ENCODE results near the gene ABHD10. TPM values are rescaled to one million over a fixed set of nuclear protein-coding genes. Genes with fewer than 3 reads are reported as not detected.

ABHD10 gene
- total RNA-seq, 1 experiment from 2014 or later, result 21.8 TPM

- Histone ChIP-seq H2BK15ac (ENCODE audit: low read depth, low read length) (no peak overlapping the region), H3K14ac (ENCODE audit: insufficient read depth, low read length) (no peak overlapping the region), H3K23ac (ENCODE audit: insufficient read length, low read depth, low read length) (no peak overlapping the region), H4K8ac (replicated peaks; ENCODE audit: insufficient read length, low read depth, low read length) (no peak overlapping the region), H2BK120ac (ENCODE audit: low read depth, low read length, poor library complexity, severe bottlenecking) (no peak overlapping the region), H2BK20ac (ENCODE audit: low read depth, low read length, poor library complexity, severe bottlenecking) (no peak overlapping the region), H3K18ac (ENCODE audit: insufficient read length, low read depth, low read length) (no peak overlapping the region), H3K79me2 (ENCODE audit: insufficient read depth, low read length) (no peaks in the 10 kb centered on the region), H3K4me1 (ENCODE audit: insufficient read depth, low read length) (peaks cover 5% of the 10 kb centered on the region; the same call in 1 of the 2 replicates), H3K56ac (ENCODE audit: insufficient read length, low read depth, low read length) (no peak overlapping the region), H4K5ac (ENCODE audit: insufficient read length, low read depth, low read length) (no peak overlapping the region), H4K91ac (ENCODE audit: insufficient read length, low read depth, low read length) (no peak overlapping the region), H4K20me1 (ENCODE audit: control insufficient read depth, insufficient read depth, insufficient read length) (no peaks in the 10 kb centered on the region), H3K27ac (ENCODE audit: insufficient read length, low read depth, low read length) (no peak overlapping the region), H3K9me3 (ENCODE audit: control insufficient read depth, low read depth, low read length) (no peaks in the 10 kb centered on the region), H2AK5ac (ENCODE audit: insufficient read length, low read length) (no peak overlapping the region), H3K4ac (ENCODE audit: low read depth, low read length) (no peak overlapping the region), H2AFZ (ENCODE audit: low read length) (no peak overlapping the region), H2BK5ac (ENCODE audit: insufficient read length, low read length) (no peak overlapping the region), H3K27me3 (ENCODE audit: insufficient read depth, low read length) (no peaks in the 10 kb centered on the region), H3K79me1 (ENCODE audit: insufficient read depth, low read depth, low read length, poor library complexity, severe bottlenecking) (no peaks in the 10 kb centered on the region), H3K9ac (ENCODE audit: extremely low read depth, insufficient read length, low read length) (no peak overlapping the region), H2BK12ac (ENCODE audit: insufficient read length, low read depth, low read length) (no peak overlapping the region), H3K23me2 (ENCODE audit: insufficient read length, low read depth, low read length, poor library complexity, severe bottlenecking) (no peaks in the 10 kb centered on the region), H3T11ph (ENCODE audit: low read length) (no peak overlapping the region), H3K4me2 (ENCODE audit: insufficient read depth, insufficient read length, low read length) (no peak overlapping the region)
- Mint-ChIP-seq H3K27me3 (ENCODE audit: low read depth) (no peaks in the 10 kb centered on the region), H3K4me3 (no peak overlapping the region), H3K9me3 (no peaks in the 10 kb centered on the region), H3K27ac (no peak overlapping the region), H3K36me3 (ENCODE audit: insufficient read depth in 1 of 3, low read depth in 3 of 3) (peaks cover 0 to 2% (median 0%) of the 10 kb centered on the region in 3 experiments; a peak in 1 of 7 replicates), H3K4me1 (peaks cover 4 to 7% of the 10 kb centered on the region in 2 experiments)
- no peak for TF ChIP-seq CTCF (conservative IDR thresholded peaks at IDR 0.05)
- no CpG with 5 or more reads among the region's 9 CpGs for WGBS (ENCODE audit: extremely low coverage, insufficient read length, low lambda C conversion rate)
- no peak for DNase-seq
Observed at GRCh38 chr3:111948786-111949185, 30.0 kb upstream of the ABHD10 start.
